OCI-LY3 (cell line): ENCODE results near the gene GADD45A.

Source experiments
- EZH2phosphoT487 ChIP-seq: fragments of 200-600 bp; shearing (Covaris generic); IDR thresholded peaks from 2 replicates; pipeline ENCODE4 v1.6.1; 2018; ENCODE audit warnings: antibody characterized with exemption, mixed run types, low read depth
- TF ChIP-seq, protein P1 (sequence below): fragments of 200-600, 300-600 bp; sonication (generic); IDR thresholded peaks from 2 replicates; pipeline ENCODE4 v1.5.1; 2014; ENCODE audit warnings: antibody characterized with exemption, low read length, low read depth

DNA sequence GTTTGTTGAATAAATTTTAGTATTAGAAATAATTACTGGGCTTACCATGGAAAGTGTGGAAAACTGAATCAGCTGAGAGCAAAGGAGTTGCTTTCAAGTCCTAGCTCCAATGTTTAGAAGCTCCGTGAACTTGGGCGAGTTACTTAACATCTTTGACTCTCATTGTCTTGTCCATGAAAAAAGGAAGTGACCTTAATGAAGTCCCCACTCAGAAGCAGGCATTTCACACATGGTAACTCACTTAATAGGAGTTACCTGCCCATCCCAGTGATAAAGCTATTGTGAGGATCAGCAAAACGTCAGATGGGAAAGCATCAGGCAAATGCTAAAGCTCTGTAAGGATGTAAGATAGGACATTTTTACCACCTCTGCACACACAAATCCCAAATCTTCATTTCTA lies 34.0 kb upstream of the GADD45A start:
- TF ChIP-seq, protein P1, sequence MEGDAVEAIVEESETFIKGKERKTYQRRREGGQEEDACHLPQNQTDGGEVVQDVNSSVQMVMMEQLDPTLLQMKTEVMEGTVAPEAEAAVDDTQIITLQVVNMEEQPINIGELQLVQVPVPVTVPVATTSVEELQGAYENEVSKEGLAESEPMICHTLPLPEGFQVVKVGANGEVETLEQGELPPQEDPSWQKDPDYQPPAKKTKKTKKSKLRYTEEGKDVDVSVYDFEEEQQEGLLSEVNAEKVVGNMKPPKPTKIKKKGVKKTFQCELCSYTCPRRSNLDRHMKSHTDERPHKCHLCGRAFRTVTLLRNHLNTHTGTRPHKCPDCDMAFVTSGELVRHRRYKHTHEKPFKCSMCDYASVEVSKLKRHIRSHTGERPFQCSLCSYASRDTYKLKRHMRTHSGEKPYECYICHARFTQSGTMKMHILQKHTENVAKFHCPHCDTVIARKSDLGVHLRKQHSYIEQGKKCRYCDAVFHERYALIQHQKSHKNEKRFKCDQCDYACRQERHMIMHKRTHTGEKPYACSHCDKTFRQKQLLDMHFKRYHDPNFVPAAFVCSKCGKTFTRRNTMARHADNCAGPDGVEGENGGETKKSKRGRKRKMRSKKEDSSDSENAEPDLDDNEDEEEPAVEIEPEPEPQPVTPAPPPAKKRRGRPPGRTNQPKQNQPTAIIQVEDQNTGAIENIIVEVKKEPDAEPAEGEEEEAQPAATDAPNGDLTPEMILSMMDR, result no peak
- no peak for TF ChIP-seq EZH2phosphoT487
